Stromal cell of bone marrow (primary cell): ENCODE measurements around the gene TTC21A.
"Not testable (repeated sequence)": the region's sequence is repeated elsewhere in the genome, so short reads cannot be mapped to it uniquely, and the experiment has no call there.

Source experiments
- DNase-seq: peaks from one replicate; pipeline ENCODE4 v3.0.0-alpha.2; 2012; ENCODE audit warnings: low read depth

TTC21A gene

GRCh38 chr3:39107388-39108199, at the start of gene TTC21A, which contains the start of gene GORASP1:
Gene TTC21A (plus strand): TSS chr3:39107680. CDS start chr3:39107838, 158 bp downstream.
Gene GORASP1 (minus strand): TSS chr3:39107627. CDS start chr3:39107541, 86 bp downstream.
- peak; percentile 88 for DNase-seq

GRCh38 chr3:39061228-39061627, 46.3 kb upstream of the TTC21A start:
- not testable (repeated sequence) for DNase-seq

GRCh38 chr3:39062180-39062579, 45.3 kb upstream of the TTC21A start:
- no peak for DNase-seq

GRCh38 chr3:39063143-39063542, 44.3 kb upstream of the TTC21A start:
- DNase-seq, result no peak

GRCh38 chr3:39064646-39065045, 42.8 kb upstream of the TTC21A start:
- peak; percentile 25 for DNase-seq

- DNase-seq, result peak; percentile 22
Observed at GRCh38 chr3:39065197-39065596, 42.3 kb upstream of the TTC21A start.

GRCh38 chr3:39067286-39067685, 40.2 kb upstream of the TTC21A start:
- no peak for DNase-seq

- no peak for DNase-seq
Observed at GRCh38 chr3:39068556-39068955, 38.9 kb upstream of the TTC21A start.

GRCh38 chr3:39075910-39076309, 31.6 kb upstream of the TTC21A start:
- DNase-seq, result no peak

GRCh38 chr3:39079530-39079929, 27.9 kb upstream of the TTC21A start:
- DNase-seq, result no peak

- no peak for DNase-seq
Observed at GRCh38 chr3:39080026-39080425, 27.5 kb upstream of the TTC21A start.

- DNase-seq, result no peak
Observed at GRCh38 chr3:39082666-39083313, 24.7 kb upstream of the TTC21A start.

GRCh38 chr3:39086144-39086543, 21.3 kb upstream of the TTC21A start:
- no peak for DNase-seq

GRCh38 chr3:39088456-39088855, 19.0 kb upstream of the TTC21A start:
- no peak for DNase-seq

- no peak for DNase-seq
Observed at GRCh38 chr3:39088889-39089288, 18.6 kb upstream of the TTC21A start.

- no peak for DNase-seq
Observed at GRCh38 chr3:39090922-39091321, 16.6 kb upstream of the TTC21A start.

- no peak for DNase-seq
Observed at GRCh38 chr3:39094851-39095677, 12.4 kb upstream of the TTC21A start.

GRCh38 chr3:39095778-39096177, 11.7 kb upstream of the TTC21A start:
- DNase-seq, result no peak

GRCh38 chr3:39096775-39097174, 10.7 kb upstream of the TTC21A start:
- no peak for DNase-seq

- no peak for DNase-seq
Observed at GRCh38 chr3:39097716-39098472, 9.6 kb upstream of the TTC21A start.

GRCh38 chr3:39098473-39099000, 8.9 kb upstream of the TTC21A start:
- no peak for DNase-seq
